Heart left ventricle (tissue), 13 donors: ENCODE results near the gene INSR.

Source experiments
- CTCF ChIP-seq, 12 donors: fragments of 200-600 bp; sonication (generic) in 4 of 12; IDR thresholded peaks; one replicate each; pipeline versions ENCODE4 v1.5.0 to v1.8.0; 2018 to 2022; ENCODE audit warnings: antibody characterized with exemption in 12 of 12, mild to moderate bottlenecking in 5 of 12
- POLR2A ChIP-seq, 2 donors: fragments of 450-650 bp; IDR thresholded peaks; one replicate each; pipeline ENCODE4 v1.6.1; 2017; ENCODE audit warnings: antibody characterized with exemption in 2 of 2, mild to moderate bottlenecking in 2 of 2, moderate library complexity in 2 of 2
- donor health status: ischemic (EF 13 %, LVEDD 7.1; RV severe dilation, severe dysfunction).
- donor health status: DM: no; HTN: yes; CAD: no.
- donor health status: DM: no; HTN: no; CAD: no.
- donor health status: ischemic (EF 25% LVEDD 6.9; RV normal size, moderate dysfunction).
- donor health status: ischemic (EF 25% LVEDD 5.7; RV mildly dilated, moderate dysfunction).
- donor health status: ischemic (EF 35%, LVEDD 5.7; RV mildly dilated, moderate dysfunction).
- donor health status: nonischemic (EF 11% LVEDD 7.7; RV severe dilation, severe dysfunction).
- donor health status: DM: yes; HTN: yes; CAD: no.
- donor health status: PGD.
- donor health status: ischemic (EF 29% LVEDD 5.4; RV normal size, mild dysfunction).
- donor health status: nonischemic (EF 23%, LVEDD 6.1; RV moderate dilation, normal function).

DNA sequence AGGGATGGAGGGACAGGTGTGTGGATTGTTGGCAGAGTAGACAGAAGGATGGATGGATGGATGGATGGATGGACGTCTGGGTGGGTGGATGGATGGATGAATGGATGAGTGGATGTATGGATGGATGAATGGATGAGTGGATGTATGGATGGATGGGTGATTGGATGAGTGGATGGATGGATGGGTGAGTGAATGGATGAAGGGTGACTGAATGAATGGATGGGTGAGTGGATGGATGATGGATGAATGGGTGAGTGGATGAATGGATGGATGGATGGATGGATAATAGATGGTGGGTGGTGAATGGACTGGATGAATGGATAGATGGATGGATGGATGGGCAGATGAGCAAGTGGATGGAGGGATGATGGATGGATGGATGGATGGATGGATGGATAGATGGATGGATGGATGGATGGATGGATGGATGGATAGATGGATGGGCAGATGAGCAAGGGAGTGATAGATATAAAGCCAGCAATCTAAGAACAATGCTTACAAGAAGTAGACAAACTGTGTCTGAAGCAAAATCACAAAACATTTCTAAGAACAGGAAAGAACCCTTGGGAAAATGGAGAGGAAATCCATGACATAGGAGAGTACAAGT is 65.2 kb downstream of the INSR start:
- TF ChIP-seq CTCF (IDR thresholded peaks at IDR 0.05) (no peak), POLR2A (IDR thresholded peaks at IDR 0.05) (no peak)
